ENCODE data around the gene MRPL1. TPM values are rescaled to one million over a fixed set of nuclear protein-coding genes. Genes with fewer than 3 reads are reported as not detected.

The MRPL1 gene
- total and polyA plus RNA-seq, 3 donors from 2014 or later, result 11.5 to 17.9 (median 16.6) TPM

- no peak for DNase-seq
- Histone ChIP-seq H3K9me3 (no peaks in the 10 kb centered on the region), H3K27me3 (no peaks in the 10 kb centered on the region), H3K4me1 (no peaks in the 10 kb centered on the region), H3K36me3 (ENCODE audit: low read depth, missing control alignments) (no peaks in the 10 kb centered on the region), H3K4me3 (no peak overlapping the region), H3K27ac (peak overlapping the region in 1 of 2 donors; percentile 8)
- 82 to 88% methylated on average over 3 of the region's 3 CpGs for WGBS, 2 donors
- intact Hi-C loops (cut with DNase I; ENCODE audit: low total_unique reads), result no loop called here
- TF ChIP-seq POLR2A (IDR thresholded peaks at IDR 0.05), result no peak
- no peak for TF ChIP-seq CTCF (IDR thresholded peaks at IDR 0.05)
Measured at GRCh38 chr4:77920371-77920770, 57.7 kb downstream of the MRPL1 start.

- H3K27ac ChIP-seq, result no peak overlapping the region
- no peak for TF ChIP-seq POLR2A (IDR thresholded peaks at IDR 0.05)
- no peak for TF ChIP-seq CTCF (IDR thresholded peaks at IDR 0.05)
- no peak for DNase-seq
- no peak overlapping the region for H3K4me3 ChIP-seq
- no peaks in the 10 kb centered on the region for H3K9me3 ChIP-seq
- no peaks in the 10 kb centered on the region for H3K4me1 ChIP-seq
- intact Hi-C loops (cut with DNase I; ENCODE audit: low total_unique reads), result no loop called here
- no peaks in the 10 kb centered on the region for H3K27me3 ChIP-seq
- H3K36me3 ChIP-seq (ENCODE audit: low read depth, missing control alignments), result no peaks in the 10 kb centered on the region
- 77 to 89% methylated on average over 5 of the region's 5 CpGs for WGBS, 2 donors
Measured at GRCh38 chr4:77921701-77922100, 59.1 kb downstream of the MRPL1 start.

- Histone ChIP-seq H3K36me3 (ENCODE audit: low read depth, missing control alignments) (no peaks in the 10 kb centered on the region), H3K9me3 (no peaks in the 10 kb centered on the region), H3K4me3 (no peak overlapping the region), H3K4me1 (no peaks in the 10 kb centered on the region), H3K27ac (peak overlapping the region in 1 of 2 donors; percentile 7), H3K27me3 (no peaks in the 10 kb centered on the region)
- WGBS, 2 donors, result 93 to 94% methylated on average over 4 of the region's 4 CpGs
- no peak for DNase-seq
- intact Hi-C loops (cut with DNase I; ENCODE audit: low total_unique reads), result no loop called here
- TF ChIP-seq CTCF (IDR thresholded peaks at IDR 0.05) (no peak), POLR2A (IDR thresholded peaks at IDR 0.05) (no peak)
Measured at GRCh38 chr4:77922158-77923094, 59.8 kb downstream of the MRPL1 start.

- Histone ChIP-seq H3K9me3 (no peaks in the 10 kb centered on the region), H3K36me3 (ENCODE audit: low read depth, missing control alignments) (no peaks in the 10 kb centered on the region), H3K4me1 (no peaks in the 10 kb centered on the region), H3K27ac (no peak overlapping the region), H3K27me3 (no peaks in the 10 kb centered on the region), H3K4me3 (no peak overlapping the region)
- intact Hi-C loops (cut with DNase I; ENCODE audit: low total_unique reads), result no loop called here
- WGBS, 2 donors, result 64 to 77% methylated on average over 1 of the region's 1 CpG
- no peak for DNase-seq
- no peak for TF ChIP-seq POLR2A (IDR thresholded peaks at IDR 0.05)
- TF ChIP-seq CTCF (IDR thresholded peaks at IDR 0.05), result no peak
Measured at GRCh38 chr4:77927991-77928925, 65.6 kb downstream of the MRPL1 start.
